AG10803 (cell line): ENCODE data around the gene IFNE.
"Not testable (repeated sequence)": the region's sequence is repeated elsewhere in the genome, so short reads cannot be mapped to it uniquely, and the experiment has no call there.

Source experiments
- DNase-seq: peaks from one replicate; pipeline ENCODE4 v3.0.0; 2010; ENCODE audit warnings: low read depth
- H3K4me3 ChIP-seq: 2 replicates; pipeline ENCODE4 v1.5.1; 2011; ENCODE audit warnings: mild to moderate bottlenecking, low read length, control low read depth
- CTCF ChIP-seq: conservative IDR thresholded peaks from 2 replicates; pipeline ENCODE4 v1.5.1; 2011; ENCODE audit warnings: mild to moderate bottlenecking, low read length, control low read depth, inconsistent platforms

Gene IFNE

GRCh38 chr9:21443849-21444625 is 38.1 kb downstream of the IFNE start:
- no peak for TF ChIP-seq CTCF
- no peak for DNase-seq
- no peak overlapping the region for H3K4me3 ChIP-seq

- no peak for DNase-seq
- TF ChIP-seq CTCF, result no peak
Measured at GRCh38 chr9:21440139-21440538, 42.0 kb downstream of the IFNE start, which contains the start of gene IFNA1. TSS of gene IFNA1 (plus strand) at chr9:21440439. CDS start at chr9:21440508, 69 bp downstream.

GRCh38 chr9:21435015-21435383 is 47.1 kb downstream of the IFNE start:
- H3K4me3 ChIP-seq, DNase-seq: not testable (repeated sequence)

More at GRCh38 chr9:21440139-21440538, 42.0 kb downstream of the IFNE start, which contains the start of gene IFNA1:
- no peak within 1 kb of the TSS for H3K4me3 ChIP-seq

- DNase-seq, result peak; percentile 79
- TF ChIP-seq CTCF, result peak; percentile 79
- no peak overlapping the region for H3K4me3 ChIP-seq
Measured at GRCh38 chr9:21434202-21435014, 47.7 kb downstream of the IFNE start.

GRCh38 chr9:21432672-21433425 is 49.3 kb downstream of the IFNE start:
- TF ChIP-seq CTCF, result no peak
- DNase-seq, result no peak
- H3K4me3 ChIP-seq, result no peak overlapping the region
